Measurements from ENCODE around the gene GHITM.

Gene GHITM

DNA sequence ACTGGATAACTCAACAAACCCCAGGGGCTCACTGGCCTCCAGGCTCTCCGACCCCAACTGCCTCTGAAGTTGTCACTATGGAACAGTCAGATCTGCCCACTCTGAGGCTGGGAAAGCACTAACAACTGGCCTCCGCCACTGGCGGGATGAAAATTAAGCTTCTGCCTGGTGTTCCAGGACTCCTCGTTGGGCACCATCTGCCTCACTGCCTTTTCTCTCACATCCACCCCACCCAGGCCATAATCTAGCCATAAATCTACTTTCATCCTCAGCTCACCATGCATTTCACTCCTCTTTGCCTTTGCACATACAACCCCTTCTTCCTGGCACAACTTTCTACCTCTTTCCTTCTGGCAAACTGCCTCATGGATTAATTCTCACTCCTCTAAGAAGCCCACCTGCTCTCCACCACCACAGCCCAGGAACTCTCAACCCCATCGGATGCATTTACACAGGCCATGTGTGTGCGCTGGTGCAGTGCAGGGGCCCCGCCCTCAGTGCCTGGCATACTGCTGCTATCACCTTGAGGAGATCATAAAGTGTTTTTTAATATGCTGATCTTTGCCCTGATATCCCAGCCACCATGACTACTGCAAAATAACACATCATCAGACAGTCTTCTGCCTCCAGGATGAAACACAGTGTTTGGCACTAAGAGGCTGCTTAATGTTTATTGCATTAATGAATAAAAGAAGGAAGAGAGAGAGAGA lies 59.1 kb downstream of the GHITM start:
- Histone ChIP-seq H3K27me3 (ENCODE audit: insufficient read depth, poor library complexity, severe bottlenecking) (peaks cover 18% of the 10 kb centered on the region), H3K36me3 (ENCODE audit: low read depth) (no peaks in the 10 kb centered on the region), H3K9me3 (ENCODE audit: severe bottlenecking) (no peaks in the 10 kb centered on the region), H3K27ac (ENCODE audit: poor library complexity, severe bottlenecking) (no peak overlapping the region), H3K4me1 (ENCODE audit: insufficient read depth, poor library complexity, severe bottlenecking) (no peaks in the 10 kb centered on the region), H3K4me3 (ENCODE audit: severe bottlenecking) (no peak overlapping the region)
- TF ChIP-seq, protein P1, sequence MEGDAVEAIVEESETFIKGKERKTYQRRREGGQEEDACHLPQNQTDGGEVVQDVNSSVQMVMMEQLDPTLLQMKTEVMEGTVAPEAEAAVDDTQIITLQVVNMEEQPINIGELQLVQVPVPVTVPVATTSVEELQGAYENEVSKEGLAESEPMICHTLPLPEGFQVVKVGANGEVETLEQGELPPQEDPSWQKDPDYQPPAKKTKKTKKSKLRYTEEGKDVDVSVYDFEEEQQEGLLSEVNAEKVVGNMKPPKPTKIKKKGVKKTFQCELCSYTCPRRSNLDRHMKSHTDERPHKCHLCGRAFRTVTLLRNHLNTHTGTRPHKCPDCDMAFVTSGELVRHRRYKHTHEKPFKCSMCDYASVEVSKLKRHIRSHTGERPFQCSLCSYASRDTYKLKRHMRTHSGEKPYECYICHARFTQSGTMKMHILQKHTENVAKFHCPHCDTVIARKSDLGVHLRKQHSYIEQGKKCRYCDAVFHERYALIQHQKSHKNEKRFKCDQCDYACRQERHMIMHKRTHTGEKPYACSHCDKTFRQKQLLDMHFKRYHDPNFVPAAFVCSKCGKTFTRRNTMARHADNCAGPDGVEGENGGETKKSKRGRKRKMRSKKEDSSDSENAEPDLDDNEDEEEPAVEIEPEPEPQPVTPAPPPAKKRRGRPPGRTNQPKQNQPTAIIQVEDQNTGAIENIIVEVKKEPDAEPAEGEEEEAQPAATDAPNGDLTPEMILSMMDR (IDR thresholded peaks at IDR 0.05; ENCODE audit: poor library complexity, severe bottlenecking), result no peak
- no peak for DNase-seq (ENCODE audit: low spot score)
- ATAC-seq (ENCODE audit: low read depth), result no peak

DNA sequence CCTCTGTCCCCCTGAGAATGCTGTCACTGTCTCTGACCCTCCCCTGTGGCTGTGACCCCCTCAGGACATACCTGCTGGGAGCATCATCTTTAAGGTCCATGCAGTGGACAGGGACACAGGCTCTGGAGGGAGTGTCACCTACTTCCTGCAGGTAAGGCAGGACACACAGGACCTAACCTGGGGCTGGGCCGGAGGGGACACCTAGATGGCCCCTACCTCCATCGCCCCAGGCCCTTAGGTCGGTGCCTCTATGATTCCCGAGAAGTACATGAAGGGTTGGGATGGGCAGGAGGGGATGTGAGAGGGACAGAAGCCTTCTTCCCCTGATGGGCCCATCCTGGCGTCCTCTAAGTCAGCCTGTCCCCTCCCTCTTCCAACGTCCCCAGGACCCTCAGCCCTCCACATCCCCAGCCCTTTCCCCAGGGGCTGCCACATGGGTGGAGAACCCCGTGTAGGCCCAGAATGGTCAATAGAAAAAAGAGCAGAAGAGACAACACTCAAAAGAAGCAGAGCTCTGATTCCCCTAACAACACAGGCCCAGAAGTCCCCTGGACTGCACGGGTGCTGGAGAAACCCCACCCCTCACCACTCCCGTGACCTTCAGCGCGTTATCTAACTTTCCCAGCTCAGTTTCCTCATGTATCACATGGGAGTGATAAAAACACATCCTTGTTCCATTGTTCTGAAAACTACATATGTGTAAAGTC lies 61.4 kb downstream of the GHITM start:
- Histone ChIP-seq H3K4me1 (ENCODE audit: insufficient read depth, poor library complexity, severe bottlenecking) (no peaks in the 10 kb centered on the region), H3K27ac (ENCODE audit: poor library complexity, severe bottlenecking) (no peak overlapping the region), H3K4me3 (ENCODE audit: severe bottlenecking) (no peak overlapping the region), H3K27me3 (ENCODE audit: insufficient read depth, poor library complexity, severe bottlenecking) (no peaks in the 10 kb centered on the region), H3K36me3 (ENCODE audit: low read depth) (no peaks in the 10 kb centered on the region), H3K9me3 (ENCODE audit: severe bottlenecking) (no peaks in the 10 kb centered on the region)
- ATAC-seq (ENCODE audit: low read depth), result no peak
- DNase-seq (ENCODE audit: low spot score), result no peak
- TF ChIP-seq, protein P1 (IDR thresholded peaks at IDR 0.05; ENCODE audit: poor library complexity, severe bottlenecking), result no peak

DNA sequence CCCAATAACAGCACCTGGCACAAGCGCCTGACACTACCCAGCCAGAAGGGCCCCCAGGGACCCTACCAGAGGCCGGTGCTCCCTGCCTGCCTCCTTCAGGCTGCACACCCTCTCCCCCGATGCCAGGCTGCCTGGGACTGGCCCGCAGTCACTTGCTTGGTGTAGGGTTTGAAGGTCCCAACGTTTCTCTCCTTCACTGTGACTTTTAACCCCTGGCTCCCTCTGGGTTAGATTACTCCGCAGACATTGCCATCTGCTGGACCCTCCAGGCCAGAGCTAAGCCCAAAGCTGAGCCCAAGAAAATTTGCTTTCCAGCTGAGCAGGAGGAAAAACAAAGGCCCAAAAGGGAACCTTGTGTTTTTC lies 61.9 kb downstream of the GHITM start:
- Histone ChIP-seq H3K27me3 (ENCODE audit: insufficient read depth, poor library complexity, severe bottlenecking) (no peaks in the 10 kb centered on the region), H3K4me3 (ENCODE audit: severe bottlenecking) (no peak overlapping the region), H3K4me1 (ENCODE audit: insufficient read depth, poor library complexity, severe bottlenecking) (no peaks in the 10 kb centered on the region), H3K27ac (ENCODE audit: poor library complexity, severe bottlenecking) (no peak overlapping the region), H3K36me3 (ENCODE audit: low read depth) (no peaks in the 10 kb centered on the region), H3K9me3 (ENCODE audit: severe bottlenecking) (no peaks in the 10 kb centered on the region)
- ATAC-seq (ENCODE audit: low read depth) (no peak), DNase-seq (ENCODE audit: low spot score) (no peak)
- TF ChIP-seq, protein P1 (IDR thresholded peaks at IDR 0.05; ENCODE audit: poor library complexity, severe bottlenecking), result no peak

DNA sequence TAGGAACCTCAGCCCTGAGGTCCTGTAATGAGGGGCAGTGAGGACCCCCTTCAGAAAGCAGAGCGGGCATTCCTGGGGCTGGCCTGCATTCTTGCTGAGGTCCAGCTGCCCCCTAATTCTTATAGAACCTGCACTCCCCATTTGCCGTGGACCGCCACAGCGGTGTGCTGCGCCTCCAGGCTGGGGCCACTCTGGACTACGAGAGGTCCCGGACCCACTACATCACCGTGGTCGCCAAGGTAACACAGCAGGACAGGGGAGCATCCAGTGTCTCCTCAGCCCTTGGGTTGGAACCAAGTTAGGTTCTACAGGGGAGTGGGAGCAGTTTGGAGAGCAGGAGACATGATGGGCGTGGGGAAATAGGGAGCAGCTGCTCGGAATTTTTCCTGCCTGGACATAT lies 62.4 kb downstream of the GHITM start:
- Histone ChIP-seq H3K4me1 (ENCODE audit: insufficient read depth, poor library complexity, severe bottlenecking) (no peaks in the 10 kb centered on the region), H3K27me3 (ENCODE audit: insufficient read depth, poor library complexity, severe bottlenecking) (no peaks in the 10 kb centered on the region), H3K4me3 (ENCODE audit: severe bottlenecking) (no peak overlapping the region), H3K27ac (ENCODE audit: poor library complexity, severe bottlenecking) (no peak overlapping the region), H3K9me3 (ENCODE audit: severe bottlenecking) (no peaks in the 10 kb centered on the region), H3K36me3 (ENCODE audit: low read depth) (no peaks in the 10 kb centered on the region)
- ATAC-seq (ENCODE audit: low read depth), result no peak
- DNase-seq (ENCODE audit: low spot score), result no peak
- TF ChIP-seq, protein P1 (IDR thresholded peaks at IDR 0.05; ENCODE audit: poor library complexity, severe bottlenecking), result no peak

DNA sequence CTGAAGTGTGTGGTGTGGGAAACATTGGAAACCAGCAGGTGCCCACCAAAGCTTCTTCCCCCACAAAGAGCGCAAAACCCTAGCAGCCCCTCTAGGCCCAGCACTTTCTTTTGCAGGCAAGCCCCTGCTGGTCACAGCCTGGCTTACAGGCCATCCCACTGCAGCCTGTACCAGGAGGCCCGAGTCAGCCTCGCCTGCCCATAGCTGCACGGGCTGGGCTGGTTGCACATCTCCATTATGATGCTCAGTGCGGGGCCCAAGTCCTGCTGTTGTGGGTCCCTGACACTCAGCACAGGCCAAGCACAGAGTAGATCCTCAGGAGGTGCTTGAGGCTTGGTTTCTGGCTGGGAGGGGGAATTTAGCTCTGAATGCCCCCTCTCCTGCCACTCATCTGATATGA lies 63.0 kb downstream of the GHITM start:
- Histone ChIP-seq H3K27me3 (ENCODE audit: insufficient read depth, poor library complexity, severe bottlenecking) (no peaks in the 10 kb centered on the region), H3K9me3 (ENCODE audit: severe bottlenecking) (no peaks in the 10 kb centered on the region), H3K4me1 (ENCODE audit: insufficient read depth, poor library complexity, severe bottlenecking) (no peaks in the 10 kb centered on the region), H3K27ac (ENCODE audit: poor library complexity, severe bottlenecking) (no peak overlapping the region), H3K4me3 (ENCODE audit: severe bottlenecking) (no peak overlapping the region), H3K36me3 (ENCODE audit: low read depth) (no peaks in the 10 kb centered on the region)
- TF ChIP-seq, protein P1 (IDR thresholded peaks at IDR 0.05; ENCODE audit: poor library complexity, severe bottlenecking), result no peak
- no peak for ATAC-seq (ENCODE audit: low read depth)
- DNase-seq (ENCODE audit: low spot score), result no peak
